Activated gamma-delta T cell treated with Interleukin-2 at 50 U/mL for 16 hours (primary cell): ENCODE results near the gene ADM2.
"Not testable (repeated sequence)": the region's sequence is repeated elsewhere in the genome, so short reads cannot be mapped to it uniquely, and the experiment has no call there.

ENCODE experiments used
- DNase-seq: peaks from one replicate; pipeline ENCODE4 v3.0.0-alpha.2; 2020

ADM2 gene

DNA sequence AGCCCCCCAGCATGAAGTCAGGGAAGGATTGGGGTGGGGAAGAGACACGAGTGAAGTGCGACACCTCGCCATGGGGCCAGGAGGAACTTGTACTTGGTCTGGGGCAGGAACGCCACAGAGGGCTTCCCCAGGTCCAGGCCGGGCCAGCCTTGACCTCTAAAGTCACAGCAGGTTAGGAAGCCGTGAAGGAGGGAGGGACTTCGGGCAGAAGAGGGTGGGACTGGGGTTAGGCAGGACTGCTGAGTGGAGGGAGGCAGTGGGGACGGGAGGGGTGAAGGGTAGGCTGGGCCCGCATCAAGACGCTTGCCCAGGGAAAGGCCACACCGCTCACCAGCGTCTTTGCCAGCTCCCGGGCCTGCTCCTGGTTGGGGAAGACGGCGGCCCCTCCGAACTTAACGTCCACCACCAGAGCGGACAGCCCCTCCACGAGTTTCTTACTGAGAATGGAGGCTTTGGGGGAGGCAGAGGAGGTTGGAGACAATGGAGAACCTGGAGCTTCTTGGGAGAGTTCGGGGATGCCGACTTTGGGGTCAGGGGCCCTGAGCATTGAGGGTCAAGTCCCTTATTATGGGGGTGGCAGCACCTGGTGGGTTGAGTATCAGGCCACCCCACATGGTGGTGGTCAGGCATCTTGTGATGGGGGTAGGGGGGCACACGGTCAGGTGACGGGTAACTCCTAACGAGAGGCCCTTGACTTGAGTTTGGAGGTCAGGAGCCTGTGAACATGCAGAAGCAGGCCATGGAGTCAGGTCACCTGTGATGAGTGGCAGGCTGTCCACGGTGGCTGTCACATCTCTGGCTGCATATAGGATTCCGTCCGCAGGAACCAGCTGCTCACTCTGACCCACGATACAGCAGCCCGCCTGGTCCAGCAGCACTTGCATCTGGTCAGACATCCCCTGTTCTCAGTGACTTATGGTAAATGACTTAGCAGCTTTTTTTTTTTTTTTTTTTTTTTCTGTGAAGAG lies 45.8 kb downstream of the ADM2 start:
- no peak for DNase-seq

DNA sequence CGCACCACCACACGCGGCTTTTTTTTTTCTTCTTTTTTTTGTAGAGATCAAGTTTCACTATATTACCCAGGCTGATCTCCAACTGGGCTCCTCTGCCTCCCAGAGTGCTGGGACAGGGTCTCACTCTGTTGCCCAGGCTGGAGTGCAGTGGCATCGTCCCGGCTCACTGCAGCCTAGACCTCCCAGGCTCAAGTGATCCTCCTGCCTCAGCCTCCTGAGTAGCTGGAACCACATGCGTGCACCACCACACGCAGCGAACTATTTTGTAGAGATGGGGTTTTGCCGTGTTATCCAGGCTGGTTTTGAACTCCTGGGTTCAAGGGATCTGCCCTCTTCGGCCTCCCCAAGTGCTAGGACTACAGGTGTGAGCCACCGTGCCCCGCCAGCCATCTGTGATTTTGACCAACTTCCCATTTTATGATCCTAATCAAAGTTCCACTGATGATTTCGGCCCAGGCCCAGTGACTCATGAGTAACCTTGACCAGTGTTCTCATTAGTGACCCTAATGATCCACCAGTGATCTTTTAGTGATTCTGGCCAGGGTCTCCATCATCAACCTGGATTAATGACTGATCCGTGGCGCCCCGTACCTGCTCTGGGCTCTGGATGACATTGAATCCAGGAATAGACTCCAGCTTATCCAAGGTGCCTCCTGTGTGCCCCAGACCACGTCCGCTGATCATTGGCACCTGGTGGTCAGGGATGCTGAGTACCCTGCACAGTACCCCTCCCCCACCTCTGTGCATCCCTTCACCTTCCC lies 46.8 kb downstream of the ADM2 start:
- DNase-seq: no peak

DNA sequence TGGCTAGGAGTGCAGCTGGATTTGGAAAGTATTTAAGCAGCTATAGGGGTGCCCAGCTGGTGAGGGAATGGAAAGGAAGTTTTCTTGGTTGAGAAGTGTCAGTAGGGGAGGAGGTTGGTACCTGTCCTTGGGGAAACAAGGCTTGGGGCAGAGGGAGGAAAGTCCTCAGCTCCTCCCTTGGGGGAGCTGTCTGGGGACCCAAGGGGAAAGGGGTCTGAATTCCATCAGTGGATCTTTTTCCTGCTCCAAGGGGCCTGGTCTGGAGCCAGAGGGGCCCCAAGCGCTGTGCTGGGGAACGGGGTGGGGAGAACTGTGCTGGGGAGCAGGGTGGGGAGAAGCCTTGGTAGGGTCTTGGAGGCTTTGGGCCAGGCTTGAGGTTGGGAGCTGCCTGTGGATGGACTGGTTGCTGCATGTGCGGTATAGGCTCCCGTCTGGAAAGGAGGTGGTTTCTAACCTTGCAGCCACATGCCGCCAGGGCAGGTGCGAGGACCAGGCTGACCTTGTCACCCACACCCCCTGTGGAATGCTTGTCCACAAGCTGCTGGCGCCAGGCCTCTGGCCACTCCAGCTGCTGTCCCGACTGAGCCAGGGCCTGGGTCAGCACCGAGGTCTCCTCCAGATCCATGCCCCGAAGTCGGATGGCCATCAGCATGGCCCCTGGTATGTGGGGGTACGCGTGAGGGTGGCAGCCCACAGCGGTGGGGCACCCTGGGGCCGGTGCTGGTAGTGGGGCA lies 47.5 kb downstream of the ADM2 start:
- no peak for DNase-seq

DNA sequence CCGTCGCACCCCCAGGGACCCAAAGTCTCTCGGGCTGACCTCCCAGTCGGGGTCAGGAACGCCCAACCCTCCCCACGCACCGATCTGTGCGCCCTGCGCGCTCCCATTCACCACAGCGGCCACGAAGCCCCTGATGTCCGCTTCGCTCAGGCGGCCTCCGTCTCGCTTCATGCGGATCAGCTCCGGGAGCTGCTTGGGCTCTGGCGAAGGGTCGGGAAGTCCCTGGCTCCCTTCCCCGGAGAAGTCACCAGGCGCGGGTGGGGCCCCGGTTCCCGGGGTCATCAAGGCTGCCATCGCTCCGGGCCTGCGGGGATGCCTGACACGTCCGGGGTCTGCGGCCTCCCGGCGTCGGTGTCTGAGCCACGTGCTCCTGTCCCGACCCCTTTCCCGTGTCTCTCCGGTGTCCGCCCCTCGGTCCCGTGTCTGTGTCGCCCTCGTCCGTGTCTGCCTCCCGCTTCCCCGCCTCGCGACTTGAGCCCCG lies 48.1 kb downstream of the ADM2 start:
- no peak for DNase-seq

DNA sequence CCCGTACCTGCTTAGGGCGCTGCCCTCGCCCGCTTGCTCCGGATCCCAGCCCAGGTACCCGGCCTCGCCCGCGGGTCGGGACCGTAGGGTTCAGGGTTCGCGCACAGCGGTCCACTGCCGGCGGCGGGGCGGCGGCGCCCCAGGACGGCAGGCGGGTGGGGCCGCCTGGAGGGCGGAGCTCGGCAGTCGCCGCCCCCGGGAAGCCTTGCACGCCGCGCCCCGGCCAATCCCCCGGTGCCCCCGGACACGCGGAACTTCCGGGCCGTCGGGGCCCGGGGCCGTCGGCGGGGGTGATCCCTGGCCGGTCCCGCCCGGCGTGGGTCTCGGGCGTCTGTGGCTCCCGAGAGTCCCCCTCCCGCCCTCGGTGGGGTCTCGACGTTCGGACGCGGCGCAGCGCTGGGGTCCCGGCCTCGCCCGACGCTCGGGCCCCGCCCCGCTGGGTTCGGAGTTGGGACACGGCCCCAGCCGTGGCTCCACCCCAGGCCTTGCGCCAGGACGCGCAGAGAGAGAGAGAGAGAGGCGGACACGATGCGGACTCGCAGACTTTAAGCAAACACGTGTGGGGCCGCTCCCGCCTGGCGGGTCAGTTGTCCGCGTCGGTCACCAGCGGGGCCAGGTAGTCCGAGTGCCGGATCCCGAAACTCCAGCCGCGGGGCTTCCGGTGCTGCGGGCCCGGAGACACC lies 48.7 kb downstream of the ADM2 start, which contains the start of gene TYMP:
TYMP (minus strand) TSS at position 116 of the 683 bp plus-strand sequence. CDS start 303 bp downstream, outside the sequence.
- peak; percentile 54 for DNase-seq

DNA sequence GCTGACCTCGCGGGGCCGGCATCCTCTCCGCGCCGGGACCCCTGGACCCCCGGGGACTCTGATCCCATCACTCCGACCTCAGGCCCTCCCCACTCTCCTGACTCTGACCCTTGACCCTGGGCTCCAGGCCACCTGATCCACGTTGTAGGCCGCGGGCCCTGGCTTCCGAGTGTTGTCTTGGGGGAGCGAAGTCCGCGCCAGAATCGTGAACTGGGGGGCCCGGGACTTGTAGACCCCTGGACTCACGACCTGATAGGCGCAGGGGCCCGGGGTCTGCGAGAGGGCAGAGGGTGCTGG lies 49.2 kb downstream of the ADM2 start:
- no peak for DNase-seq

DNA sequence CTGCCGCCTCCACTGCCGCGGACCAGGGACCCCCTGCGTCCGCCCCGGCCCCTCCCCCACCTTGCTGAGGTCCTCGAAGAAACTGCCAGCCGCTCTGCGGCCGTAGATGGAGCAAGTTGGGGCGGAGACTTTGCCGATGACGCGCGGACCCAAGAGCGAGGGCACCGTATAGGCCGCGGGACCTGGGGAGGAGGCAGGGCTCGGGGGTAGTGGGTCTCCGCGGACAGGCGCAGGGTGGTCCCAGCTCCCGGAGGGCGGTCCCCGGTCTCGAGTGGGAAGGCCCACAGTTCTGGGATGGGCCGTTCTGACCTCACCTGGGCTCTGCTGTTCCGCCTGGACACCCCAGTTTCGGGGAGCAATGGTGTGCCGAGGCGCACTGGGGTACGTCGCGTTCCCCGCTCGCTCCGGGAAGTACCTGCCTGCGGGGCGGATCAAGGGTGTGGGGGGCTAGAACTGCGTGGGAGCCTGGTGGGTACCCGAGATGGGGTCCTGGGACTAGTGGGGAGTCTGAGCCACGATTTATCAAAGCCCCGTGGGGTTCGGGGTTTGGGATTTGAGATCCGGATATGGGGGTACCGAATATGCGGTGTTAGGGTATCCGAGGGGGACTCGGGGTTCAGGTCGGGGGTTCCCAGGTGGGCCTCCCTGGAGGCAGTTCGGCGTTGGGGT lies 49.7 kb downstream of the ADM2 start:
- peak; percentile 65 for DNase-seq

DNA sequence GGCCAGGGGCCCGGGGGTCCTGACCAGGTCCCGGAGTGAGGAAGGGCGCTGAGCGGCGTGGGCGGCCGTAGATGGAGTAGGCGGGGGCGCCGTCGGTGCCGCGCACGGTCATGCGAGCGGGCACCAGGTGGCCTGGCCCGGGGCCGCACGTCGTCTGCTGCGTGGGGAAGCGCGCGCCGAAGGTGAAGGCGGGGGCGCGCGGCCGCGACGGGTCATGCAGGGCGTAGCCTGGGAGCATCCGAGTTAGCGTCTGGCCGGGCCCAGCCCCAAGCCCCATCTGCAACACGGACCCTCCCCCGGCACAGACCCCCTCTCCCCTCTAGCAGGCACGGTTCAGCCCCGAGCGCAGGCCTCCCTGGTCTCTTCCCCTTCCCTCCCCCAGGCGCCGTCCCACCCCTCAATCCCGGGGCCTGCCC lies 50.2 kb downstream of the ADM2 start:
- peak; percentile 47 for DNase-seq

DNA sequence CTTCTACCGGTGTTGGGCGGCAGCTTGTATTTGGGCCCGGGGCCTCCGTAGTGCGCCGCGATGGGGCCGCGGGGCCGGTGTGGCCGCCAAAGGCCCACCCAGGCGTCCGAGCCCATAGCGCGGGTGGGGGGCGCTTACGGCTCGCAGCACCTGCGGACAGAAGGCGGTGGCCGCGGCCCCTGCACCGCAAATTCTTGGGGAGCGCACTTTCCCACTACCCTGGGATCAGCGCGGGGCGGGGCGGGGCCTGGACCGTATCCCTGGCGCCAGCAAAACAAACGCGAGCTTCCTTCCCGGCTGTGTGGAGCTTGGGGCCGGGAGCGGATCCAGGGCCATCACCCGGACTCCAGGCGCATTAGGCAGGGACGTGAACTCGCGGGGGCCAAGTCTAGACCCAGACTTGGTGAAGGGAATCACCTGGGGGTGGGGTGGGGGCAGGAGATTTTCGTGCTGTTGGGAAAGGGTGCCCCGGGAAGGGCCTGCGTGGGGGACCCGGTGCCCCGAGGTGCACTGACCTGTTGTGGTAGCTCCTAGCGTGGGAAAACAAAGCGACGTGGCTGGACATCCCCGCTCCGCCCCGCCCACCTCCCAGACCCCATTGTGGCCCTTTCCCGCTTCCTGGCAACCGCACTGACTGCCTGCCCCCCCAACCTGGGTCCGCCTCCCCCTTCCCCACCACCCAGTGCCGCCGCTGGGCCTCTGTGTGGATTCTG lies 50.8 kb downstream of the ADM2 start:
- no peak for DNase-seq

DNA sequence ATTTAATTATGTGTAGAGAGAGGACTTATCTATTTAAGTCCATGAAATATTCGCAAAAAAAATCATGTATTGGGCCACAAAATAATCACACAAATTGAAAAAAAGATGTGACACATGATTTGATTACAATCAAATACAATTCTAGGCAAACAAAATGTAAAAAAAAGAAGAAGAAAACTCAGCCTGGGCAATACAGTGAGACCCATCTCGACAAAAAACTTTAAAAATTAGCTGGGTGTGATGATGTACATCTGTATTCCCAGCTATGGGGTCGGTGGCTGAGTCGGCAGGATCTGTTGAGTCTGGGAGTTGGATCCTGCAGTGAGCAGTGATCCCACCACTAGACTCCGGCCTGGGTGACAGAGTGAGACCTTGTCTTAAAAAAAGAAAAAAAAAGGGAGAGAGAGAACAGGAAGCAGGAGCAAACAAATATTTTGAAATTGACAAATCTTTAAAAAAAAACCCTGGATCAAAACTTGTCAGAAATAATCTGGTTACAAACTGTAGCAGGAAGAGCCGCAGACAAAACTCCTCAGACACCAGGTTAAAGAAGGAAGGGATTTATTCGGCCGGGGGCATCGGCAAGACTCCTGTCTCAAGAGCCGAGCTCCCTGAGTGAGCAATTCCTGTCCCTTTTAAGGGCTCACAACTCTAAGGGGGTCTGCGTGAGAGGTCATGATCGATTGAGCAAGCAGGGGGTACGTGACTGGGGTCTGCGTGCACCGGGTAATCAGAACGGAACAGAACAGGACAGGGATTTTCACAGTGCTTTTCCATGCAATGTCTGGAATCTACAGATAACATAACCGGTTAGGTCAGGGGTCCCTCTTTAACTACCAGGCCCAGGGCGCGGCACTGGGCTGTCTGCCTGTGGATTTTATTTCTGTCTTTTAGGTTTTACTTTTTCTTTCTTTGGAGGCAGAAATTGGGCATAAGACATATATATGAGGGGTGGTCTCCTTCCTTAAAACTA lies 51.8 kb downstream of the ADM2 start:
- no peak for DNase-seq

DNA sequence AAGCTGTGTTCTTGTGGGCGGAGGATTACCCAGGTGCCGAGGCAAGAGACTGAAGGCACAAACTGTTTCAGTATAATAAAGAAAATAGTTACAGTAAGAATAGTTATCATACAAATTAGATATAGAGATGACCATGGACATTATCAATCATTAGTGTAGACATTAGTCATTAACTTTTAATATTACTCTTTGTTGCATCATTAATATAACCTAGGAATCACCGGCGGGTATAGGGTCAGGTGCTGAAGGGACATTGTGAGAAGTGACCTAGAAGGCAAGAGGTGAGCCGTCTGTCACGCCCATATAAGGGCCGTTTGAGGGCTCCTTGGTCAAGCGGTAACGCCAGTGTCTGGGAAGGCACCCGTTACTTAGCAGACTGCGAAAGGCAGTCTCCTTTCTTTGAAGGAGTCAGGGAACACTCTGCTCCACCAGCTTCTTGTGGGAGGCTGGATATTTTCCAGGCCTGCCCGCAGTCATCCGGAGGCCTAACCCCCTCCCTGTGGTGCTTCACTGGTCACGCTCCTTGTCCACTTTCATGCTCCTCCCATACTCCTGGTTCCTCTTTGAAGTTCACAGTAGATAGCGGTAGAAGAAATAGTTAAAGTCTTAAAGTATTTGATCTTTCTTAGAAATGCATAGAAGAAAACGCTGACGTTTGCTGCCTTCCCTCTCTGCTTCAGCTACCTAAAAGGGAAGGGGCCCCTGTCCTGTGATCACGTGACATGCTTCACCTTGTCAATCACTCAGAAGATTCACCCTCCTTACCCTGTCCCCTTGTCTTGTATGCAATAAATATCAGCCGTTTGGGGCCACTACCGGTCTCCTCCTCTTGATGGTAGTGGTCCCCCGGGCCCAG lies 52.7 kb downstream of the ADM2 start:
- DNase-seq: not testable (repeated sequence)

DNA sequence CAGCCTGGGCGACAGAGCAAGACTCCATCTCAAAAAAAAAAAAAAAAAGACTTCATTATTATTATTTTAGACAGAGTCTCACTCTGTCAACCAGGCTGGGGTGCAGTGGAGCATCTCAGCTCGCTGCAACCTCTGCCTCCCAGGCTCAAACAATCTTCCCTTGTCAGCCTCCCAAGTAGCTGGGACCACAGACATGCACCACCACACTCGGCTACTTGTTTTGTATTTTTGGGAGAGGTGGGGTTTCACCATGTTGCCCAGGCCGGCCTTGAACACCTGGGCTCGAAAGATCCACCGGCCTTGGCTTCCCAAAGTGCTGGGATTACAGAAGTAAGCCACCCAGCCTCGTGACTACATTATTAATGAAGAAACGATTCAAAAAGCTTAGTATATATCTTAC lies 53.8 kb downstream of the ADM2 start:
- DNase-seq: no peak
